ENCODE data around the gene ZNF592.

The ZNF592 gene

GRCh38 chr15:84775867-84776449 lies 27.6 kb downstream of the ZNF592 start:
- no peak for DNase-seq (ENCODE audit: low read depth)

DNA sequence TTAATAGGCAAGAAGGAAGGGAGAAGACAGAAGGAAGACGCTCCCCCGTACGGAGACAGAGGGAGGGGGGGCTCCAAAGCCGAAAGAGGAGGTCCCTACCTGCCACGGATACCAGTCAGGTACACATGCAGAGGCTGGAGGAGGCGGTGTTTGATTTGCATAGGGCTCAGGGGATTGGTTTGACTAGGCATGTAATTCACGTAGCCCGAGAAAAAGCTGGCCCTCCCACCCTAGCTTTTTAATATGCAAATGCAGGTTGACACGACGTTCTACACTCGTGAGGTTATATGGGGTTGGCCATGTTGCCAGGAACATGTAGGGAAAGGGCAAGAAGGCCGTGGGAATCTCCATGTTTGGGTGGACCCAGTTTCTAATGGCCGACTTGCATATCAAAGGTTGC lies 29.8 kb downstream of the ZNF592 start:
- no peak for DNase-seq (ENCODE audit: low read depth)

GRCh38 chr15:84780492-84780891 lies 32.1 kb downstream of the ZNF592 start:
- DNase-seq (ENCODE audit: low read depth) = no peak

- no peak for DNase-seq (ENCODE audit: low read depth)
Observed at GRCh38 chr15:84781495-84781894, 33.1 kb downstream of the ZNF592 start.

DNA sequence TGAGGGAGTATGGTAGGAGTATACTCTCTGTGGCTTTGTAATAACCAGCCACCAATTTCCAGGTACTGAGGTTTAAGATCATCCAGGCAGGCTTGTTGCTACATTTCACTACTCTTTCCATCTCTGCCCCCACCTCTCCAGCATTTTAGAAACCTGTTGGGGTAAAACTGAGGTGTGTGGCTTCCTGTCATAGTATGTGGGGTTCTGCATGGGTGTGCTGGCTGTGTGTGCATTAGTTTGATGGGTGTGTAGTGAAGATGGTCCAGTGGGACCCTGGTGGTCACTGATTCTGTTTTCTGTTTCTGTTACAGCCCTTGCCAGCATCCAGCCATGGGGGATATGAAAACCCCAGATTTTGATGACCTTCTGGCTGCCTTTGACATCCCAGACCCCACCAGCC lies 34.0 kb downstream of the ZNF592 start:
- DNase-seq (ENCODE audit: low read depth) = no peak

DNA sequence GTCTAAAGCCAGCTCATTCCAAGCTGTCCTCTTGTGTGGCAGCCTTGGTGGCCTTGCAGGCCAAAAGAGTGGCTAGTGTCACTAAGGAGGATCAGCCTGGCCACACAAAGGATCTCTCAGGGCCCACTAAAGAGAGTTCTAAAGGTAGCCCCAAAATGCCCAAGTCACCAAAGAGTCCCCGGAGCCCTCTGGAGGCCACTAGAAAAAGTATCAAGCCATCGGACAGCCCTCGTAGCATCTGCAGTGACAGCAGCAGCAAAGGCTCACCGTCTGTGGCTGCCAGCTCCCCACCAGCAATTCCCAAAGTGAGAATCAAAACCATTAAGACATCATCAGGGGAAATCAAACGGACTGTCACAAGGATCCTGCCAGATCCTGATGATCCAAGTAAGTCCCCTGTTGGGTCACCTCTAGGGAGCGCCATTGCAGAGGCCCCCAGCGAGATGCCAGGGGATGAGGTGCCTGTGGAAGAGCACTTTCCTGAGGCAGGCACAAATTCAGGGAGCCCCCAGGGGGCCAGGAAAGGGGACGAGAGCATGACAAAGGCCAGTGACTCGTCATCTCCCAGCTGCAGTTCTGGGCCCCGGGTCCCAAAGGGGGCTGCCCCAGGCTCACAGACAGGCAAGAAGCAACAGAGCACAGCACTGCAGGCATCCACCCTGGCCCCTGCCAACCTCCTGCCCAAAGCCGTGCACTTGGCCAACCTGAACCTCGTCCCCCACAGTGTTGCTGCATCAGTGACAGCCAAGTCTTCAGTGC lies 35.3 kb downstream of the ZNF592 start:
- DNase-seq (ENCODE audit: low read depth) = no peak

DNA sequence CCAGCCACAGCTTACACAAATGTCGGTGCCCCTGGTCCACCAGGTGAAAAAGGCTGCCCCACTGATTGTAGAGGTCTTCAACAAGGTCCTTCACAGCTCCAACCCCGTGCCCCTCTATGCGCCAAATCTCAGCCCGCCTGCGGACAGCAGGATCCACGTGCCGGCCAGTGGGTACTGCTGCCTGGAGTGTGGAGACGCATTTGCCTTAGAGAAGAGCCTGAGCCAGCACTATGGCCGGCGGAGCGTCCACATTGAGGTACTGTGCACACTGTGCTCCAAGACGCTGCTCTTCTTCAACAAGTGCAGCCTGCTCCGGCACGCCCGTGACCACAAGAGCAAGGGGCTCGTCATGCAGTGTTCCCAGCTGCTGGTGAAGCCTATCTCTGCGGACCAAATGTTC lies 35.9 kb downstream of the ZNF592 start:
- no peak for DNase-seq (ENCODE audit: low read depth)

DNA sequence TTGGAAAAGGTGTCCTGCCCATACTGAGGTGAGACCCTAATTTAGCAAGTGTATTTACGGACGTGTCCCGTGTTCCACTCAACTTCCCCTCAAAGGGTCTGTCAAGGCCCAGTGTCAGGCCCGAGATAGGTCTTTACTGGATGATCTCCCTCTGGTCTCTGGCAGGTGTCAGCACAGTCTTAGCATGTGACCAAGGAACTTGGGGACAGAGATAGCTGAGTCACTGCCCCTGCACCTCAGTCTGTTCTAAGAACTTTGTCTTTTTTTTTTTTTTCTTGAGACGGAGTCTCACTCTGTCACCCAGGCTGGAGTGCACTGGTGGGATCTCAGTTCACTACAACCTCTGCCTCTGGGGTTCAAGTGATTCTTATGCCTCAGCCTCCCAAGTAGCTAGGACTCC lies 36.7 kb downstream of the ZNF592 start:
- no peak for DNase-seq (ENCODE audit: low read depth)

GRCh38 chr15:84788500-84788899 lies 40.1 kb downstream of the ZNF592 start:
- DNase-seq (ENCODE audit: low read depth) = no peak

DNA sequence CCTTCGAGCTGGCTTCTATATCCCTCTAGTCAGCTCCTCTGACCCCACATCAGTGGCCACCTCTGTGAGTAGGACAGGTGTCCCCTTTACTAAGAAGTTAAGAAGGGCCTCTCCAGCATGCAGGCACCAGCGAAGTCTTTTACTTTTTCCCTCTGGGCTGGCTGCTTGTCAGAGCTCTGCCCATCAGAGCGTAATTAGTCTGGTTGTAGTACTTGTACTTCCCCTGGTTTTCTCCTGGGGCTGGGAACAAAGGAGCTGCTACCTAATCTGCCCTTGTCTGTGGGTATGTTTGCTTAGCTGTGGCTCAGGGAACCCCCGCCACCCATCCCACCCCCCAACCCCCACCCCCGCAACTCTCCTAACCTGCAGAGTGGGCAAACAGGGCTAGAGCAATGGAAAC lies 41.4 kb downstream of the ZNF592 start:
- no peak for DNase-seq (ENCODE audit: low read depth)

- no peak for DNase-seq (ENCODE audit: low read depth)
Observed at GRCh38 chr15:84790676-84791075, 42.3 kb downstream of the ZNF592 start.

- no peak for DNase-seq (ENCODE audit: low read depth)
Observed at GRCh38 chr15:84791763-84792162, 43.4 kb downstream of the ZNF592 start.

- DNase-seq (ENCODE audit: low read depth) = no peak
Observed at GRCh38 chr15:84793431-84794161, 45.2 kb downstream of the ZNF592 start.

- DNase-seq (ENCODE audit: low read depth) = no peak
Observed at GRCh38 chr15:84794162-84794547, 45.8 kb downstream of the ZNF592 start.

DNA sequence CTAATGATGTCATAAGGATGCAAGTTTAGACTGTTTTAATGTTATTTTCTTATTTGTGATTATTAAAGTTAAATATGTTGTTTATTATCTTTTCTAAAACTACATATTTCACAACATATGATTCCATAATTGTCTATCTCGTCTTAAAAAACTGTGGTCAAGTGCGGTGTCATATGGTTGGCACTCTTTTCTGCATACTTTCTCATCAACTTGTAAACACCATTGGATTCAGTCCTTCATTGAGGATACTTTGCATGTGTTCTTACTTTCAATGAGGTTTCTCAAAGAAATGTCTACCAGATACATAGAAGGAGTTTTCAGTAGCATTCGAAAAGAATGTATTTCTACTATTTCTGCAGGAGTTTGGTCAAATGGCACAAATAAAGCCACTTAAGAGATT lies 46.8 kb downstream of the ZNF592 start:
- no peak for DNase-seq (ENCODE audit: low read depth)

DNA sequence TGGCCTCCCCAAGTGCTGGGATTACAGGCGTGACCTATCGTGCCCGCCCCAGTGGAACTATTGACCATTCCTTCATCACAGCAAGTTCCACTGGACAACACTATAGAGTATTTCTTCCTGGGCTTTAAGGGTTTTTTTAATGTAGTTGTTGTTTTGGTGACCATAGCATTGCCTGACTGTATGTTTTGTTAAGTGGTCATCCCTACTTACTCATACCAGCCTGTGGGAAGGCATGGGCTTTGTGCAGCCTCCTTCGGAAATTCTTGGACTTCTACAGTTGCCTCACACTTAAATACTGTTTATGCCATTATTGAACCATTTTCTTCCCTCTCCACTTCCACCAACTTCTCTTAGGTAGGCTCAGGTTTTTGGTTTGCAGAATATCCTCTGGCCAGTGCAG lies 48.8 kb downstream of the ZNF592 start:
- no peak for DNase-seq (ENCODE audit: low read depth)

DNA sequence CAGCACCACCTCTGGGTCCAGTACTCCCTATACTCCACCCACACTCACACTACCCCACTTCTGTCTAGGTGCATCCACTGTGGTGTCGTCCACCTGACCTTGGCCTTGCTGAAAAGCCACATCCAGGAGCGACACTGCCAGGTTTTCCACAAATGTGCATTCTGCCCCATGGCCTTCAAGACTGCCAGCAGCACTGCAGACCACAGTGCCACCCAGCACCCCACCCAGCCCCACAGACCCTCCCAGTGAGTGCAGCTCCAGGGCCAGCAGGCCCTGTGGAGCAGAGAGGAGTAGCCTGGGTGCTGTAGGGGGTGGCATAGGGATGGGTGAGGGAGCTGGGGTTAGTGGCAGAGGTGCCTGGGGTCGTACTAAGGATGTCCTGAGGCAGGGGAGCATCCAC lies 49.4 kb downstream of the ZNF592 start:
- DNase-seq (ENCODE audit: low read depth) = no peak

GRCh38 chr15:84798436-84798946 lies 50.1 kb downstream of the ZNF592 start:
- DNase-seq (ENCODE audit: low read depth) = no peak

GRCh38 chr15:84799511-84800187 lies 51.3 kb downstream of the ZNF592 start:
- no peak for DNase-seq (ENCODE audit: low read depth)

- no peak for DNase-seq (ENCODE audit: low read depth)
Observed at GRCh38 chr15:84800365-84800806, 52.0 kb downstream of the ZNF592 start.

DNA sequence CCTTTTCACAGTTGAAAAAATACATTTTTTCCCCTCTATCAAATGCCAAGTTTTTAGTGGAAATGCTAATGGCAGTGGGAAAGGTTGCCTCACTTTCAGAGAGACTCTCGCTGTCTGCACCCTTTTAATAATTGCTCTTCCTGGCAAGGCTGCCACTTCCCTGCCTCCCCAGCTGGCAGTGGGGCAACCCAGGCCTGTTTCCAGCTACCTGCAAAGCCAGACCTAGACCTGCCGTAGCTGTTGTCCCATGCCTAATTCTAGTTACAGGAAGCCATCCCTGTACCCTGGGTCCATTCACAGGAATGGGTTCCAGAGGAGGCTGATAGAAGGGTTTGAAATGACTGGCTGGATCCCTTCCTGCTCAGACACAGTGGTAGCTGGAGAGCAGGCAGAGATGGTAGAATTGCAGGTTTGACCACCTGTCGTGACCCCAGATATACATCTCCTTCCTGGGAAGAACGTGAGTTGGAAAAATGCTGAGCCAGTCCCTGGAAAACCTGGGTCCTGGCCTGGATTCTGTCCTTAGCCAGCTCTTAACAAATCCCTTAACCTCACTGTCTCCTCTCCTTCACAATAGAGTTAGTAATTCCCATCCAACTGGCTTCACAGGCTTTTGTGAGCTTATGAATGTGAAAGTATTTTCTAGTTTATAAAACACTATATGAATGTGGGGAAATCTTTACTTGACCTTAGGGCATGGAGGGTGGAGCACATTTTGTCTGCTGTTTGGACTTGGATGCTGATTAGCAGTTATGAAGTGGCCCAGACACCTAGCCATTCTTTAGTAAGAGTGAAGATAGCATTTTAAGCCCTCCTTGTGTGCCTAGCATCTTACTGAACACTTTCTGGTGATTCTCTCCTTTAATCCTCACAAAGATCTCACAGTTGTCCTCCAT lies 55.9 kb downstream of the ZNF592 start:
- no peak for DNase-seq (ENCODE audit: low read depth)
